Fibroblast of gingiva (primary cell): ENCODE measurements around the gene LONP2.
"Not testable (repeated sequence)": the region's sequence is repeated elsewhere in the genome, so short reads cannot be mapped to it uniquely, and the experiment has no call there.

Experiments used
- DNase-seq: peaks from one replicate; pipeline ENCODE4 v3.0.0-alpha.2; 2011; ENCODE audit warnings: low read depth

The LONP2 gene

DNA sequence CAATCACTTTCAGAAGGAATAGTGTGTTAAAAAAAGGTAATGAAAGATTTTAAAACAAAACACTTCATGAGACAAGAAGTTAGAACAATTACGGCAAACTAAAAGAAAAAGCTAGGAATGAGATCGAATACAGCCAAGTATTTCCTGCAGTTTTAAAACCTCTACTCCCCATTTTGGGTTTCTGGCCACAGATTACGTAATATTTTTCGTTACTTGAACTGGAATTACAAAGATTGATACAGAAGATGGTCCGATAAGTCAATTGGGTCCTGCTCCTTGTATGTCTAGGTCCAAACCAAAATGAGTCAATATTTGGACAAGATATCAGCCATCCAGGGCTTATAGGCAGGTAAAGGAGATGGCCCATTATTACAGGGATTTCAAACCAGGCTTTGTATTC is 88.9 kb downstream of the LONP2 start:
- no peak for DNase-seq

DNA sequence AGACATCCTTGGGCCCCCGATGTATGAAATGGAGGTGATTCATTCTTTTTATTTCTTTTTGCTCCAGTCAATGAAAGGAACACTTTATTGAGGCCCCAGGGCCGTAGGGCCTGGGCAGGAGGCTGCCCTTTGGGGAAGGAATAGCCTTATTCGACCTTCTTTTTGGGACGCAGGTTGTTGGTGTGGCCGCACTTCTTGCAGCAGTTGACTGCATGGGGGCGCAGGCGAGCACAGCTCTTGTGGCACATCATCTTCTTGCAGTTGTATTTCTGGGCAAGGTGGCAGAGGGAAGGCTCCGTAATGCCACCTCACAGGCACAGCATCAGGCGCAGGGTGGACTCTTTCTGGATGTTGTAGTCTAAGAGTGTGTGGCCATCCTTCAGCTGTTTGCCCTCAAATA is 90.2 kb downstream of the LONP2 start:
- no peak for DNase-seq

DNA sequence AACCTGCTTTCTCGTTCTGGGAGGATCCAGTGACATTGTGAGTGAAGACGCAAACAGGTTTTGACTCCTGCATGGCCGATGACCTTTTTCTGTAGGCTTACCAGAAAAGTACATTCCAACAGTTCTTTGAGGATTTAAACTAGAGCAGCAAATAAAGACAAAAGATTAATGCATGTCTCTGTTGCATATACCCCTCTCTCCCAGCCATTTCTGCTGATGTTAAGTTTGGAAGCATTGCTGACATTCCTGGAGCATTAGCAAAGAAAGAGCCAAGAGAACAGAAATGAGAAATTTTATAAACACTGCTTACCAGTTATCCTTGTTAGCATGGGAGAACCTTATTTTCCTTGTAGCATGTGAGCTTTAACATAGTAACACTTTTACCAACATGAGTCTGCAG is 91.9 kb downstream of the LONP2 start:
- DNase-seq, result peak; percentile 67

DNA sequence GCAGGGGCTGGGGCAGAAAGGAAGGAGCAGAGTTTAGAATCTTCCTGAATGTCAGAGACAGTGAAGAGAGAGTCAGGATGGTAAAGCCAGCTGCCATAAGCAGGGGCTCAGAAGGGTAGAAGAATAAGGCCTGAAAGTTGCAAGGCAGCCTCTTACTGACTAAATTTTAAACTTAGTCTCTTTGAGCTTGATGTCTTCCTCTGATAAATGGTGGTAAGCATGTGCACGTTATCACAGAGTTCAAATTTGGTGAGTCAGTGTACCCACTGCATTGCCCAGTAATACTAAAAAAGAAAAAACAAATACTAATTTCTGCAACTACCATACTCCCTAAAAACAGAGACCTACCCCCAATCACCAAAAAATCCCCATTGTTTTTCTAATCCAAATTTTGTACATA is 96.0 kb downstream of the LONP2 start:
- DNase-seq, result no peak

DNA sequence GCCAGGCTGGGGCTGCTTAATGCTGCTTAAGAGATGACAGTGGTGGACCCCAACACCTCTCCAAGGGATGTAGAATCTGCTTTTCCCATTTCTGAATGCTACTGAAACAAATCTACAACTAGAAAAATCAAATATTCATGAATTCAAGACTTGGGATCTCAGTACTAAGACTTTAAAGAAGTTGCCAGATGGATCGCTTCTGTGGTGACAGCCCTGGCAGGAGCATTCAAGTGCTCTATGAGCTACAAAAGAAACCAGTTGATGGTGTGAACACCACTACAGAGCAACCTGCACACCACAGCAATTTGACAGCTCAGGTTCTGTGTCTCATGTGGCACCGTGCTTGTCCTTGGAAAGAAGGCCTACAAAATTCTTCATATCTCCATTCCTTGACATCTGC is 98.5 kb downstream of the LONP2 start:
- no peak for DNase-seq

DNA sequence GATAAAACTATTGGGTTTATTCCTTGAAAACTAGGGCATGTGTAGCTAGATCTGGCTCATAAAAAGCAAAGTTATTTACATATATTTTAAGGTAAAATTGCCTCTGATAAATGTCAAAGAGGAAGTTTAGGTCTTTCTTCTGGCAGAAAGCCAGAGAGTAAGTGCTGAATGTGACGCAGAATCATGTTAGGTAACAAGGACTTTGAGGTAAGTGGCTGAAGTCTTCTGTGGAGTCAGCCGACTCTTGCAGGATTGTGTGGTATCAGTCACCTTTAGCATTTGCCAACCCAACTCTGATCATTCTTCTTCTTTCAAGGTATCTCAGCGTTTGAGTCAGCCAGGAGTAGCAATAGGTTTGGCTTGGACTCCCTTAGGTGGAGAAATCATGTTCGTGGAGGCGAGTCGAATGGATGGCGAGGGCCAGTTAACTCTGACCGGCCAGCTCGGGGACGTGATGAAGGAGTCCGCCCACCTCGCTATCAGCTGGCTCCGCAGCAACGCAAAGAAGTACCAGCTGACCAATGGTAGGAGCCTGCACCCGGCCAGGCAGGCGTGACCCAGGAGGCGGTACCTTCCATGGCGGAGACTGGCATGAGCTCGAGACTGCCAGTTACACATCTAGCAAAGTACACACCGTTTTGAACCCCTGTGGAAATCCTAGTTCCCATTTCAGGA is 103.2 kb downstream of the LONP2 start:
- no peak for DNase-seq

DNA sequence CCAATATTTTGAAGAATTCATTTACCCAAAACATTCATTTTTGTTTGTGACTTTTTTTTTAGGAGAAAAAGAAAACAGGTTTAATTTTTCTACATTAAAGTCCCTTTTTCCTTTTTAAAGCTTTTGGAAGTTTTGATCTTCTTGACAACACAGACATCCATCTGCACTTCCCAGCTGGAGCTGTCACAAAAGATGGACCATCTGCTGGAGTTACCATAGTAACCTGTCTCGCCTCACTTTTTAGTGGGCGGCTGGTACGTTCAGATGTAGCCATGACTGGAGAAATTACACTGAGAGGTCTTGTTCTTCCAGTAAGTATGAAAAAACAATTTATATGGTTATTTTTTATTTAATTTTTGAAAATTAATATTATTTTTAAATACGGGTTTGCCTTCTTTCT is 103.9 kb downstream of the LONP2 start:
- DNase-seq, result no peak

DNA sequence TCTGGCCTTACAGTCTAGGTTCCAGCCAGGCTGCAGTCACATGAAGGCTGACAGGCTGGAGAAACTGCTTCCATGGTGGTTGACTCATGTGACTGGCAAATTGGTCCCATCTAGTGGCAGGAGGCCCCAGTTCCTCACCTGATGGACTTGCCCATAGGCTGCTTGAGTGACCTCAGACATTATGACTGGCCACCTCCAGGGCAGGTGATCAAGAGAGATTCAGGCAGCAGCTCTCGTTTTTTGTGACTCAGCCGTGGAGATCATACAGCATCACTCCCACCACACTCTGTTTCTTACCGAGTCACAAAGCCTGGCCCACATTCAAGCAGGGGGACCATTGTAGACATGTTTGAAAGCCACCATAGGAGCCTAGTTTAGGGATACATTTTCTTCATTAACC is 106.6 kb downstream of the LONP2 start:
- no peak for DNase-seq

DNA sequence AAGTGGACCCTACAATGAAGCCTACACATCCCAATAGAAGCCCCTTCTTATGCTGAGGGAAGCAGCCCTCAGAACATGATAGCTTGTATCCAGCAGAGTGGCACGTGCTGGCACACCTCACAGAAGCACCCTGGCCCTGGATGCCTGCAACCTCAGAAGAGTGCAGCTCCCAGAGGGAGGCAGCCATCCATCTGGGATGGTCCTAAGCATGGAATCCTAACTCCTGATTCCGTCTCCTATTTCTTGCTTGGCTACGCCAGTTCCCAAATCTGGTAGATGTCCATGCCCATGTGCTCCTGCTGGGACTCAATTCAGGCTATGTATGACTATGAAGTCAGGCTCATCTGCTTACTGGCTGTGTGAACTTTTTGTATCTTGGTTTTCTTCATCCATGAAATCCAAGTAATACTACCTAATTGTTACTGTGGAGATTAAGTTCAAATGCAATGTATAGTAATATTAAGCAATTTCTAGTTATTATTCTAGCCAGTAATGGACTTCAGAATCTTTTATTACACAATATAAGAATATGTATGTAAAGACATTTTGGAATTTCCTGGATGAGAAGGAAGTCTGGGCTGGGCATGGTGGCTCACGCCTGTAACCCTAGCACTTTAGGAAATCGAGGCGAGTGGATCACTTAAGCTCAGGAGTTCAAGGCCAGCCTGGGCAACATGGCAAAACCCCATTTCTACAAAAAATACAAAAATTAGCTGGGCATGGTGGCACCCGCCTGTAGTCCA is 108.7 kb downstream of the LONP2 start:
- DNase-seq, result no peak

DNA sequence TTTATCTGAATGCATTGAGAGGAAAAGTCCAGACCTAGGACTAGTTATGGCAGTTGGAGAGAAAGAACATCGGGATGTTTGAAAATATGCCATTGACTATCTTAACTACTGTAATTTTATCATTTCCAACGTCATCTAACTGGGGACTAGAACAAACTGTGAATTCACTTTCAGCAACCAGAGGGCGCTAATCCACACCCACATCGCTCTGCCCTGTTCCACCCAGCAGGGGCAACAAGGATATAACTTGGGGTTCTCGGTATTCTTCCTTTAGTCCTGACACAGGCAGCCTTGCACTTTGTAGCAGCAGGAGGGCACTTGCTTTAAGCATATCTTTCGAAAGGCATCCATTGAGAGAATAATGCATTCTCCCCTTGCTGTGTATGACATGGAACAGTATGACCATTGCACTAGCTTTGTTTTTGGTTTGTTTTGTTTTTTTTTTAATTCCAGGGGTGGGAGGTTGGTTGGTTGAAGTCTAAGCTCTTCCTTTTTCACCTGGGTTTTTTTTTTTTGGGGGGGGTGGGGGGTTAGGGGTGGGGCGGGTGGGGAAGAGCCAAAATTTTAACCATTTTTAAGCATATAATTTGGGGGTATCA is 109.6 kb downstream of the LONP2 start:
- peak; percentile 70 for DNase-seq

DNA sequence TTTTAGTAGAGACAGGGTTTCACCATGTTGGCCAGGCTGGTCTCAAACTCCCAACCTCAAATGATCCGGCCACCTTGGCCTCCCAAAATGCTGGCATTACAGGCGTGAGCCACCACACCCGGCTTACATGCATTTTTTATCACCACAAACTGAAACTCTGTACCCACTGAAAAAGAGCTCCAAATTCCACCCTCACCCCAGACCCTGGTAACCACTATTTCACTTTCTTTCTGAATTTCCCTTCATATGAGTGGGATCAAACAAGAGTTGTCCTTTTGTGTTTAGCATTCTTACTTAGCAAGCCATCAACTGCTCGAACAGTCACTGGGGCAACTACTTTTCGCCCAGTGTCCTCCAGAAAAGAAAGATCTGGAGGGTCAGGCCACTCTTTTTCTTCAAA is 110.3 kb downstream of the LONP2 start:
- not testable (repeated sequence) for DNase-seq

DNA sequence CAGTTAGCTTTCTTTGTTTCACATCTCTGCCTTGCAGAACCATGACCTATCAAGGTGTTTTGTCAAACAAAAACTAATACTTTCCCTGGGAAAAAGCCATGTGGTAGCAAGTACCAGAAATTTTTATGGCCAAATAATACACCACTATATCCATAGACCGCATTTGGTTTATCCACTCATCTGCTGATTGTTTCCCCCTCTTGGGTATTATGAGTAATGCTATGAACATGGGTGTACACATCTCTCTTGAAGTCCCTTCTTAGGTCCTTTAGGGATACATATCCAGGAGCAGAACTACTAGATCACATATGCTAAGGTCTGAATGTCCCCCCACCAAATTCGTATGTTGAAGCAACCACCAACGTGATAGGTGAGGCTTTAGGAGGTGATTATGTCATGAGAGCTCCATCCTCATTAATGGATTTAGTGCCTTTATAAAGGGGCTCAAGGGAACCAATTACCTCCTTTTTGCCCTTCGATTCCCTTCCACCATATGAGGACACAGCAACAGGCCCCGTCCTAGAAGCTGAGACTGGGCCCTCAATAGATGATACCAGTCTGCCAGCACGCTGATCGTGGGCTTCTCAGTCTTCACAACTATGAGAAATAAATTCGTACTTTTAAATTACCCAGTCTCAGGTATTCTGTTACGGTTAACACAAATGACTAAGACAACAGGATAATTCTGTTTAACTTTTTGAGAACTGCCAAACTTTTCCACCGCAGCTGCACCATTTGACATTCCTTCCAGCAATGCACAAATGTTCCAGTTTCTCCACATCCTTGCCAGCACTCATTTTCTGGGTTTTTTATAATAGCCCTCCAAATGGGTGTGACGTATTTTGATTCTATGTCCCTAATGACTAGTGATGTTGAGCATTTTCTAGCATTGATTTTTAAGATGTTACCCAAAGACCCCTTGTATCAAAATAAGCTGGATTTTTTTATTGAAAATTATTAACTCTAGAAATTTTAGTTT is 111.1 kb downstream of the LONP2 start:
- no peak for DNase-seq

DNA sequence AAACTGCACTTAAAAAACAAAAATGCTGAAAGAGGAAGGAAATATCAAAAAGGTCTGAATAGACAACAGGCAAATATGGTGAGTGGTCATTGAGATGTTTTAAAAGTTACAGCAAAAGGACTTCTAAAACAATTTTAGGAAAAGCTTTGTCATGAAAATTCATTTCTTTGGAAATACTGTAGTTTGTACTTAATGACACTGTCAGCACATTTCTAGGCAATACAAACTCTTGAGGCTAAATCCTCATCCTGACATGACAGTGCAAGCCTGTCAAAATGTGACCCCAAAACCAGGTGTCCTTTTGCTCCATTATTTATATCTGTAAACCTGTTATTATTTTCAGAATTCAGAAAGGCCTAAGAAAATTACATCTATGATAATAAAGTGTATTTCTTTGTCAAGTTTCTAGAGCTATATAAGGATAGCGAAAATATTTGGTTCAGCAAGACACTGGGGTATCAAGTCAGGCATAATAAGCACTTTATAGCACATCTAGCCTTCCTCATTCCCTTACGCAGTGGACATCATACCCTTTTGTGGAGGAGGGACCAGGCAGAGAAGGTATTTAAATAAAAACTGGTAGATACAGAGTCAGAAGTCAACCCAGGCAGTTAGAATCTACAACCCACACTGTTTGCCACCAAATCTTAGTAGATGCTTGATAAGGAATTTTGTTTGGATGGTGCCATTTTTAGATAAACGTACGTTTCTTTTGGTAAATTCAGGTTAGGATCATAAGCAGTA is 112.7 kb downstream of the LONP2 start:
- DNase-seq, result no peak

DNA sequence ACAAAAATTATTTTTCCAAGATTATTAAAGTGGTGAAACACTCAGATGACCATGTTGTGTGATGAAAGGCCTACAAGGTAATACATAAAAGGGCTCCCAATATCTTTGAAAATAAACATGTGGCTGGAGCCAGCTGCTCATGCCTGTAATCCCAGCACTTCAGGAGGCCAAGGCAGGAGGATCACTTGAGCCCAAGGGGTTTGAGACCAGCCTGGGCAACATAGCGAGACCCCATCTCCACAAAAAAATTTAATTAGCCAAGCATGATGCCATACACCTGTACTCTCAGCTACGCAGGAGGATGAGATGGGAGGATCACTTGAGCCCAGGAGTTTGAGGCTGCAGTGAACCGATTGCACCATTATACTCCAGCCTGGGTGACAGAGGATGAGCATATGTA is 114.3 kb downstream of the LONP2 start:
- DNase-seq, result no peak

DNA sequence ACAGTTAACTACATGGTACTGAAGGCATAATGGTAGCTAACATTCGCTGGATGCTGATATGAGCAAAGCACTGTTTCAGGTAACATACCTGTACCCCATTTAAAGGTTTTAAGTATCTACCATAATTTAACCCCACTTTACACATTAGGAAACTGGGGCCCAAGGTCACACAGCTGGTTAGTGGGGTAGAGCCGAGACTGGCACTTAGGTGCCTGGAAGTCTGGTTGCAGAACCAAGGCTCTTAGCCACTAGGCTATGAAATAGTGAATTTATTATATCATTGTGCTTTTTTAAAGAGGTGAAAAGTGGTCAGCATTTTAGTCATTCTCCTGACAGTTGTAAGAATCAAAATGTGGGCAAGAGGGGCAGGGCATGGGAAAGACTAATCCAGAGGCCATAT is 115.9 kb downstream of the LONP2 start:
- no peak for DNase-seq

DNA sequence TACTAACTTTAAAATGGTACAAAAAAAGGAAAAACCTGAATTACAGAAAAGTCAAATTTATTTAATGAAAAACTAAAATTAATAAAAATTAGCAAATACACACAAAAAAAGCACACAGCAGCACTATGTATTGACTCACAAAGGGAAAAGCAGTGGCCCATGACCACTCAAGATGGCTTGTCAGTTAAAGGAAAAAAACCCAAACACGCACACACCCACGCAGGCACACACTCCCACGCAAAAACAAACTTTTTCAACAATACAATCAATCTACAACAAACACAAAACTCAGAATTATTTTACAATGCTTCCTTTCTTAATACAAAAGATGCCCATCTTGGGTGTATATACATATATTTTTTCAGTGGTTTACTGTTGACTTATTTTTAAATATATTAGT is 116.9 kb downstream of the LONP2 start:
- no peak for DNase-seq

DNA sequence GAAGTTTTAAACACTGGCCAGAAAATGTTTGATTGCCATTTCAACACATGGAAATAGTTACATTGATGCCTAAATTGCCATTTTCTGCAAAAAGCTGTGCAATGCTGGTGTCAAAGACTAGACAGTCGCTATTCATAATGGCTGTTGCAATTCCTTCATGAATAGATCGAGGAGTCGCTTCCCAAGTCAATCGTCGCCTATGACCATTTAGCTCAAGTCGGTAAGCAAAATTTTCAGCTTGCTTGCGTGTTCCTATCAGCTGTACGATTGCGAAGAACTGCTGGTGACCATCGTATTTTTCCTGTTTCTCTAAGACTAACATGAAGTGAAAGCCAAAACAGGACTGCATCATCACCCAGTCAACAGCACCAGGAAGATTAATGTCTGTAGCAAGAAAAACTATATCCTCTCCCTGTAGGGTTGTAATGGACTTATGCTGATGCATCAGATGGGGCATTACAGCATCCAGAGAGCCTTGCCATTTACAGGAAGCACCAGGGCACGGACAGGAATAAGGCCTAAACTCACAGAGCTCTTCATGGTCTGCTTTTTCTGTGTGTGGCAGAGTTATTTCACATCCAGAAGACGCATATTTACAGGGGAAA is 117.5 kb downstream of the LONP2 start:
- DNase-seq, result no peak

DNA sequence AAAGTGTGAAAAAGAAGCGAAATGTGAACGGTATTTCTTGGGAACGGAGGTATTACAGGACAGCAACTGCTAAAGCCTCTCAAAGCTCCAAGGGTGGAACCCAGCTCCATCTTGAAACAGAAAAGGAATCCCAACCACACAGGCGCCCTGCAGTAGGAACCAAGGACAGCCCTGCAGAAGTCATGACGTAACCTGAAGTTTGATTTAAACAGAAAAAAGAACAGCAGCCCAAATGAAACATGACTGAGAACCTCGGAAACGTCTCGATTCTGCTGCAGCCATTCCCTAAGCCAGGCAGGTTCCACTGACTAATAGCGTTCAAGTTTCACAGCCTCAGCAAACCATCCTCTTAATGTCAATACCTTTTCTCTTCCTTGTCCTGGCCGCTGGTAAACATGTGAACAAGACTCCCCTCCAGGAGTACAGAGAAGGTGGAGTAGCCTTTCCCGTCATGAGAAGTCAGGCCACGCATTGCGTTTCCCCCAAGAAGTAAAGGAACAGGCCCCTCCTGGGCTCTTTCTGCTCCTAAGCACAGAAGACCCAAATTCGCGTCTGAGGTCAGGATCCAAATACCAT is 121.0 kb downstream of the LONP2 start:
- no peak for DNase-seq

DNA sequence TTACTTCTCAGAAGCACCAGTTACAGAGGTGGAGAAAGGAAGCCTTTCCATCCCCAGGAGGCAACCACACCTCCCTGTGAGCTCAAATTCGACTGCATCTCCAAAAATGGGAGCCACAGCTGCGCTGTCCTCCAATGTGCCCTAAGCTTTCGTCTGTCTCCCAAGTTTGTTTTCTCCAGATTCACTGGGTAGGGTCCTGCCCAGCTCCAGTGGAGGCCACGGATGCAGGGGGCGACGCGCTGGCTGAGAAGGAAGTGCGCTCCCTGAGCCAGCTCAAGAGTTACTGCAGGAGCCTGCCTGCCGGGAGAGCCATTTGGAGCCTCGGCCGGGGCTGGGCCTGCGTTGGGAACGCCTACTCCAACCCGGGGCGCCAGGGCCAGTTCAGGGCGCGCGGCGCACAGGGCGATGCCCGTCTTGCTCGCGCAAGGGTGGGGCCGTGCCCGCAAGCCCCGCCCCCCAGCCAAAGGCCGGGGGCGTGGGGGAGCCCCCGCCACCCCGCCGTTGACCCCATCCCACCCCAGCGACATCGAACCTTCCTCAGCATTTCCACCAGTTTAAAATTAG is 121.6 kb downstream of the LONP2 start:
- DNase-seq, result peak; percentile 81
